NK-92 treated with Interleukin-12 subunit alpha and Interleukin-12 subunit beta, amount 100 ng/mL, for 24 hours (cell line): ENCODE data around the gene SLC24A3.
"Not testable (repeated sequence)": the region's sequence is repeated elsewhere in the genome, so short reads cannot be mapped to it uniquely, and the experiment has no call there.

Source experiments
- DNase-seq: peaks from one replicate; lab custom pipeline; 2025; lab: John Stamatoyannopoulos, UW

Gene SLC24A3

DNA sequence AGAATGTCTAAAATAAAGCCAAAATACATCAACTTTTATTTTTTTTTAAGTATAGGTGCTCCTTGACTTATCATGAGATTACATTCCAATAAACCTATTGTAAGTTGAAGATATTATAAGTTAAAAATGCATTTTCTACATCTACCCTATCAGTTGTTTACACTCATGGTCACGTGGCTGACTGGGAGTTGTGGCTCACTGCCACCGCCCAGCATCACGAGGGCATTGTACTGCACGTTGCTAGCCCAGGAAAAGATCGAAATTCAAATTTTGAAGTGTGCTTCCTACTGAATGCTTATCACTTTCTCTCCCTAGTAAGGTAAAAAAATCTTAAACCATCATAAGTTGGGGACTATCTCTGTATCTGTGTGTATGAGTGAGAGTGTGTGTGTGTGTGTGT lies 419.0 kb downstream of the SLC24A3 start:
- no peak for DNase-seq

DNA sequence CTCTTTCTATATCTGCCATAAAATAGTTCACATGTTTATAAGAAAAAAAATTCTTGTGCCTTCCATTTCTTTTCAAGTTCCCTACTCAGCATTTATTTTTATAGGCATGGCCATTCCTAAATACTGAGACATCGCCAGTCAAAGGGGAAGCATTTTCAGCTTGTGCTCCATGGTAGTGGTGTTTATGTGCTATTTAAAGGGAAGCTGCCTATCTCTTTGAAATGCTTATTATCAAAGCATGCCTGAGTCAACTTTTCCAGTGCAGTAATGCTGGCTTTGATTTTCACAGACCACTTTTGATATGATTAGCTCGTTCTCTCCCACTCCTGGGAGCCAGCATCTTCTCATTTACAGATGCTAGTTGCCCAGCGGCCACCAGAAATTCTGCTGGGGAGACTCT lies 421.5 kb downstream of the SLC24A3 start:
- DNase-seq = no peak

DNA sequence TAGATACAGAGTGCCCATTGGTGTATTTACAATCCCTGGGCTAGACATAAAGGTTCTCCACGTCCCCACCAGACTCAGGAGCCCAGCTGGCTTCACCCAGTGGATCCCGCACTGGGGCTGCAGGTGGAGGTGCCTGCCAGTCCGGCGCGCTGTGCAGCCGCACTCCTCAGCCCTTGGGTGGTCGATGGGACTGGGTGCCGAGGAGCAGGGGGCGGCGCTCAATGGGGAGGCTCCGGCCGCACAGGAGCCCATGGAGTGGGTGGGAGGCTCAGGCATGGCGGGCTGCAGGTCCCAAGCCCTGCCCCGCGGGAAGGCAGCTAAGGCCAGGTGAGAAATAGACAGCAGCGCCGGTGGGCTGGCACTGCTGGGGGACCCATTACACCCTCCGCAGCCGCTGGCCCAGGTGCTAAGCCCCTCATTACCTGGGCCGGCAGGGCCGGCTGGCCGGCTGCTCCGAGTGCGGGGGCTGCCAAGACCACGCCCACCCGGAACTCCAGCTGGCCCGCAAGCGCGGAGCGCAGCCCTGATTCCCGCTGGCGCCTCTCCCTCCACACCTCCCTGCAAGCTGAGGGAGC lies 427.1 kb downstream of the SLC24A3 start:
- DNase-seq = not testable (repeated sequence)

DNA sequence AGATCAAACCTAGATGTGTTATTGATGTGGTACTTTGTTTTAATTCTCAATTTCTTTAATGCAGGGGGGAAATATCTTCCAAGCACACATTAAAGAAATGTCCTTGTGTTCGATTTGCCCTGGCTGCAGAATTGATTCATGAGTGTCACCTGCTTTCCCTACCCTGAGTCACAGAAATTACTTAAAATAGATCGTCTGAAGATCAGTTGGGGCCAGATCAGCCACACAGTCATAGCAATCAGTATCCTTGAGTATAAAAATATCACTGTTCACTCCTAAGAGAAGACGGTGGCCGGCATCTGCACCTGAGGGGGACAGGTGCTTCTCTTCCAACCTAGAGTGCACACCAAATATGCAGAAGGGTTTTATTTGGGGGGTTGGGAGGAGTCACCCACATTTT lies 430.4 kb downstream of the SLC24A3 start:
- DNase-seq = no peak

DNA sequence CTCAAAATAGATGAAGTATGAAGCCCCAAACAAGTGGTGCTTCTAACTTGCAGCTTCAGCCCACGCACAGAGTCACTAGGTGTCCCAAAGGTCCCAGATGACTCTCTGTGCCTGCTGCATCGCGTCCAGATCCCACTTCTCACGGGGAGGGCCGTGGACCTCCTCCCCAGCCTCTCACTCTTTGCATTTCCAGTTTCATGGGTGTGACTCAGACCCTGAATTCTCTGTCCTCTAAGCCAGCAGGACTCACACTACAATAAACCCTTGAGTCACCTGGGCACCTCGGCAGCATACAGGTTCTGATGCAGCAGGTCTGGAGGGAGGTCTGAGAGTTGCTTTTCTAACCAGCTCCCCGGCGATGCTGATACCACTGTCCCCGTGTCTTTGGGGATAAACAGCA lies 431.6 kb downstream of the SLC24A3 start:
- no peak for DNase-seq

DNA sequence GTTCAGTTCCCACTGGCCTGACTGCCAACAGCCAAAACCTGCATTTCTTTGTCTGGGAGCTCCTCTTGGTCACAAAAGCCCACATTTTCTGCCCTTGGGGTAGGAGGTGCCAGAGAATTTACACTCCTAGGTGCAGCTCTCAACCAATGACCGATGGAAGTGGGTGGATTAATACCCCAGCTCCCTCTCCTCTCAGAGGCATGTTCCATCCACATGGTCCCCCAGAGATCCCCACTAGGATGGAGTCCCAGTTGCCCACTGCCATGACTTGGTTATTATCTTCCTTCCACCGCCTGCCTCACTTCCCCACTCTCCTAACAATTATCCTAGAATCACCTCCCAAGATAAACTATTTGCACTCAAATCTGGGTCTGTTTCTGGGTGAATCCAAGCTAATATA lies 434.5 kb downstream of the SLC24A3 start:
- DNase-seq = no peak

DNA sequence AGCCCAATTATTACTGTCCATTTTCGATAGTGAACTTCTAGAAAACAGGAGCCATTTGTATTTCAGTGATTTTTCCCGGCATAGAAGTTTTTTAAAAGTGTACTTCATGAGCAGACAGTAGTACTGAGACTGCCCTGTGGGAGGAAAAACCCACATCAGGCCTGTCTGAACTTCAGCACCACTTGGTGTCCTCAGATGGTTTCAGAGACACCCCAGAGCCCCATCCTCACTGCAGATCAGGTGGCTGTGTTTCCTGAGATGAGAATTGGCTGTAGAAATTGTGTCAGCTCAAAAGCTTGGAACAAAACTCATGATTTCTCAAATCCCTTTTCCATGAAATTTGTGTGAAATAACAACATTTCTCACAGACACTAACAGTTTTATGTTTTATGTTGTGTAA lies 435.6 kb downstream of the SLC24A3 start:
- no peak for DNase-seq

DNA sequence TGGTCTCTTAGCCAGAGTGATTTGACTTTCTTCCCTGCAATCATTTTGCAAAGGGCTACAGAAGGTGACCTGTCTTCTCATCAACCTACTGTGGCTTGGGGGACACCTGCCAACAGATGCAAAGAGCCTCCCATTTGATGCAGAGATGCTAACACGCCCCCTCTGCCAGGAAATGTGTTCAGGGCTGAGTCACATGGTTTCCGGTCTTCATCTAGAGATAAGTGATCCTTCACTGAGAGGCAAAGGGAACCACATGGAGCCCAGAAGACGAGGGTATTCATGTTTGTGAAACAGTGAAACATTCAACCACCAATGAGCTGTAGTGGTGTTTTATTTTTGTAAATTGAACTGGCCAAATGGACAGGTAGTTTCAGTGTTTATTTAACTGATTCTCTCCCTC lies 436.6 kb downstream of the SLC24A3 start:
- no peak for DNase-seq

DNA sequence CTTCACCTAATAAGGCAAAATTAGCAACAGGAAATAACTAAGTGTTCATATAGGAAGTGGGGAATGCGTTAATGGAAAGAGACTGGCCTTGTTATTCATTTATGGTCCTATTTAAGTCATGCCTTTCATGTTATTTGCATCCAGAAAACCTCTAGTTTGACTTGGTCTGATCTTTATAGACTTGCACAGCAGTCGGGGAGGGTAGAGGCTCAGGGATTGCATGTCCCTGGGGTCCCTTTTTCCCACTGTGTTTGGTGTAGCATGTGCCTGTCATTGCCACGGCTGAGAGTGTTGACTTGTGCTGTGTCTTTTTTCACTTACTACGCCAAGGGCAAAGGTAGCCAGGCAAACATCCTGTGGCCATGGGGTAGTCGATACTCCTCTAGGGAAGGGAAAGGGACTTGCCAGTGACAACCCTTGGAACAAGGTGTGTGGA lies 440.2 kb downstream of the SLC24A3 start:
- no peak for DNase-seq

DNA sequence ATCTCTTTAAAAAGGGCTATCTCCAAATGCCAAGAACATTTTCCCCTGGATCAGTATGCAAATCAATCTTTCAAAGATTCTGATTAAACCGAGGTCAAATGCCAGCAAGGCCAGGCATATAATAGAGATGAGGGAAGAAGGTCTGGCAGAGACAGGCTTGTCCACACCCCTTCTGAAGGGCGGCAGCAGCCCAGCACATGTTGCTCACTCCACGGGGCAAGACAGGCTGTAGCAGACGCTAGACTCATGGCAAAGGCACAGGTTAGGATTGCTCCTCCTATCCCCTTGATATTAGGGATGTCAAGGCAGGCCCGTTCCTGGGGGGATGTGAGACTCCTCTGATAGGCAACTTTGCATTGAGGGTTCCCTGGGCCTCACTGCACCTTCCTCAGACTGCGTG lies 440.9 kb downstream of the SLC24A3 start:
- no peak for DNase-seq

DNA sequence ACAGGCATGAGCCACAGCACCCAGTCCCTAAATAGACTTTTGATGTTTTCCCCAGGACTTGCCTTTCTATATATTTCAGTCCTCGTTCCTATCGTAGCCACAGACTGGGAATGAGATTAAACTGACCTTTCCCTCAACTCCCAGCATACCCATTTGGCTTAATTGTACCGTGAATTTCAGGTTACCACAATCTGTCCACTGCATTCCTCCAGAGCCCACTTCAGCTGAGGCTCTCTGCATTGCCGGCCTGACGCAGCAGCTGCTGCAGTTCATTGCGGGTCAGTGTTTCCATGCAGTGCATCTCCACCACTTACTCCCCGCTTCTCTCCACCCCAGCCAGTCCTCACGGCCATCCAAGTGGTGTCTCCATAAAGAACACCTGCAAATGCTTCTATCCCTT lies 442.5 kb downstream of the SLC24A3 start:
- DNase-seq = no peak

DNA sequence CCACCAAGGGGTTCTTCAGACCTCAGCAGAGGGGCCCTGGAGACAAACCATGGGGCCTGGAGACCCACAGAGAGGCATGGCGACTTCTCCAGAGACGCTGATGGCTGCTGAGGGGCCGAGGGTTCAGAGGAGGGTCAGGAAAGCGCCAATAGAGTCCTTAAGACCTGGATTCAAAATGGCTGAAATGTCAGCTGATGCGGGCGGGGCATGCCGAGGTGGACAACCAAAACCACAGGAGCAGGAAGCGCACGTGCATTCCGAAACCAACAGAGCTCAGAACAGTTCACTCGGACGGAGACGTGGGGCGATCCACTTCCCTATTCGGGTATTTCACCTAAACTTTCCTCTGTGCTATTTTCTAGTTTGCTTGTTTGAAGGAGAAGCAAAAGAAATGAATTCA lies 445.7 kb downstream of the SLC24A3 start:
- no peak for DNase-seq

DNA sequence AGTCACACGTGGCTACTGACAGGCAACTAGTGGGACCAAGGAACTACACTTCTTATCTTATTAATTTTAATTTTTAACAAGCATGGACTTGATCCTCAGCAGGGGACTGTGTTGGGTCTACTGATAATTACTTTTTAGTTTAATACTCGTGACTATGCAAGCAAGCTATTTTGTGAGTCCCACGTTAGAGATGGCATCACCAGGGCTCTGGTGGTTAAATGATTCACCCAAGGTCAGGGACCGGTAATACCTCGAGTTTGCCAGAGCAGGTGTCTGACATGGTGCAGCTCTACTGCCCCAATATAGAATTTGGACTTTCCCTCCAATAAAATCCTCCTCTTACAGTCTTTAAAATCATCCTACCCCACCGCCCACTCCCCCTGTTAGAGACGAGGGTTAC lies 447.0 kb downstream of the SLC24A3 start:
- DNase-seq = no peak

DNA sequence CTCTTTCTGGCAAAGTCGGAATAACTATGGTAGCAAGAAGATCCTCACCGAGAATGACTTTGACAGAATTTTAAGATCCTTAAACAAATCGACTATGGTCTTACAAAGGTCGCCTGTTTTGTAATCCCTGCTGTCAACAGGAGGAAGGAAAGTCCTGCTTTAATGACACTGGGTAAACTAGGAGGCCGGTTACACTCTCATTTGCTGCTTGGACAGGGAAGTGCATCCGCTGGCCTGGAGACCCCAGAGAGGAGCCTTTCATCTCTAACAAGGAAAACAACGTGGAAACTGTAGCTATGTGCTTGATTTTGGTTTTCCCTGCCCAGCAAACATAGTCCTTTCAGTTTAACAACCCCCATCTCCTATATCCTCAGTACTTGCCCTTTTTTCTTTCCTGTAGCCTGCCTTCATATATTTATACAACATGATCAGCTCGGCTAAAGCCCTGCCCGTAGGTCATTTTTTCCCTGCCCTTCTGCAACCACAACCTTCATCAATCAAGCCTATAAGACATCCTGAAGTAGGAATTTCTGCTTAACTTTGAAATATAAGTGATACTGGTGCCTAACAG lies 448.5 kb downstream of the SLC24A3 start:
- DNase-seq = no peak

DNA sequence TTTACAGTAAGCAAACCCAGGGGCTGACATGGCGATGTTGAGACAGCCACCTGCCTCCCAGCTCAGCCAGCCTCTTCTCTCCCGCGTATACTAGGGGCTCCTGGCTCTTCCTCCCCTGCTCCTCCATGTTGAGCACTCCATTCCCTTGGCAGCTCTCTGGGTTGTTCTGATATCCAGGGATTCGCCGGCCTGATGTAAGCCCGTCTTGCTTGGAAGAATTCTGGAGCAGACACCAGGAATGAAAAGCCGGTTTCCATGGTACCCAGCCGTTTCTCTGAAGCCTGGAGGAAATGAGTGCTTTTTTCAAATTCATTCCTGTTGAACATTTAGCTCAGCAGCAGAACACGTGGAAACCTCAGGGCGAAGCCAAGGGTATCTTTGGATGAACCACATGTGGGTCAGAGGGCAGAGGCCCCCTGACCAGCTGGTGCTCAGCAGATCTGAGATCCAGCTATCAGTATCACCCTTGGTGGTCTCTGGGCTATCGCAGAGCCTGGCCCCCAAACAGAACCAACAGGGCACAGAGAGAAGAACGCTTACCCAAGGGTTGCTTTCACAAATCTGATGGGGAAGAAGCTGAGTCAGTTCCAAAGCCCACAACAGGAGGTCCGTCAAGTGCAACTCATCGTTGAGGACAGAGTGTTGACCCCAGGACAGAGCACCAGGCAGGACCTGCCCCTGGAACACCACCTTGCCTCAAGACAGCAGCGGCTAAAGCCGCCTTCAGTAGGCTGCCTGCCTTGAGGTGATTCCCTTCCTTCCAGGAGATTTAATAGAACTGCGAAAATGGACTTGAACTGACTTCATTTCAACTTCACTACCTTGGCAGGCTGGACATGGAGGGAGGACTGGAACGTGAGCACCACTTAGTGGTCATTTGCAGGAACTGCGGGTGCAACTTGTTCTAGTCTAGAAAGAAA lies 449.5 kb downstream of the SLC24A3 start:
- peak; percentile 57 for DNase-seq

DNA sequence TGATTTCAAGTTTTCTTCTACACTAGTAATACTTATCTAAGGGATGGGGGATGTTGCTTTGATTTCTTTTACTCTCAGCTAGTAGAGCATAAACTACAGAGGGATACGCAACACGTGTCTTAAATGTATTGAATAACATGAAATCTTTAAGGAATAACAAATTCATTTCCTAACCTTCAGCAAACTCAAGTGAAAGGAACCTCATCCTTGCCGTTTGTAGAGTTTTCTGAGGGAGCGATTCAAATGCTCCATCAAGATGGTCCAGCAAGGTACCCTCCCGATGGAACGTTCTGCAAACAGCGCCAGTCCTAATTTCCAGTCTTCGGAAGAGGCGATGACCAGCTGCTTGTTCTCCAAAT lies 450.2 kb downstream of the SLC24A3 start:
- DNase-seq = no peak

DNA sequence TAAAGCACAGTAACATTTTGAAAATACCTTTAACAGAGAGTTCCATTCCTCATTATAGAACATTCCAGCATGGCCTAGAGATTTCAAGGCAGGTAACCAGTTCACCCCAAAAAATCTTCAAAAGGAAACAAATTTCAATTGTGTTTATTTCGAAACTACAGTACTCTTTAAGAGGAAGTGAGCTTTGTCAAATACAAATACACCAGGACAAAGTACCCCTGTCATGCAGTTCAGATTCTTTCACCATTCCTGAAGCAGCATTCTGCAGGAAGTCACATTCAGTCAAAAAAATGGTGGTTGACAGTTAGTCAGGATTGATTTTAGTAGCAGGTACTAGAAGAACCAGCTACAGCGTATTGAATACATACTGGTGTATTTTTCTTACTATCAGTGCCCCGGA lies 456.0 kb downstream of the SLC24A3 start:
- DNase-seq = no peak

DNA sequence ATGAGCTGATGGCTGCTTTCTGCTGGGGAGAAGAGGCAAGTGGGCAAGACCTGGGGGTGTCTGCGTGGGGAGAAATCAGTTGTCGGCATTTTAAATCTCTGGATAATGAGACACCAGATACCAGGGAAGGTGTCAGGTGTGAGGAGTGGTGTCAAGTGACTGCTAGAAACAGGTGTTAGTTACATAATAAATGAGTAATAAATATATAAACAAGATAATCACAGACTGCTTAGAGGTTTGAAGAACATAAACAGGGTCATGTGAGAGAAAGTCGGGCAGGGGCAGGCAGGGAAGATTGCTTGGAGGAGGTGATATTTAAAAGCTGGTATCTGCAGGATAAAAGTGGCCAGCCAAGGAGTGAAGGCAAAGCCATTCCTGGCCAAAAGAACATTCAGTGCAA lies 458.4 kb downstream of the SLC24A3 start:
- no peak for DNase-seq

DNA sequence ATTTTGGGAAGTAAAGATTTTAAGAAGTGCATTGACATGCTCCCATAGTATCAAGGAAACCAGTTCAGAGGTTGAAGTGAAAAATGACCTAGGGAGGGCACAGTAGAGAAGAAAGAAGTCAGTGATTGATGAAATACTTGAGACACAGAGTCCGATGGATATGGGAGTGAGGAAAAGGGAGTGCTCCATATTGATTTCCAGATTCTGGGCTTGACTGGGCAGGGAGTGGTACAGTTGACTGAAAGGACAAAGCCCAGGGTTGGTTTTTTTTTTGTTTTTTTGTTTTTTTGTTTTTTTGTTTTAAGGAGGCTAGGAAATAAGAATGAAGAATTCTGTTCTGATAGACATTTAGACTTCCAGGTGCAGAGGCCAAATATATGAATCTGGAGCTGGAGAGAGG lies 458.9 kb downstream of the SLC24A3 start:
- no peak for DNase-seq

DNA sequence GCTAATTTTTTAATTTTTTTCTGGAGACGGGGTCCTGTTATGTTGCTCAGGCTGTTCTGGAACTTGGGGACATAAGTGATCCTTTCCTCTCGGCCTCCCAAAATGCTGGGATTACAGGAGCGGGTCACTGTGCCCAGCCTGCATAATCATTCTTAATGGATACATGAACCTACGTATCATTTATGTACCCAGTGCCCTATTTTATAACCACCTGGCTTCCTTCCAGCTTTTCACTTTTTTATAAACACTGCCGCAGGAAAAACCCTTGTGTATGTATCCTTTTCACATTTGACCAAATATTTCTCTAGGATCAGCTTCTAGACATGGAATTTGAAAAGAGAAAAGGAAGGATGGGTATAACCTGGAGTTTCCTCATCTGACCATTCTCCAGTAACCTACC lies 460.1 kb downstream of the SLC24A3 start:
- DNase-seq = no peak

DNA sequence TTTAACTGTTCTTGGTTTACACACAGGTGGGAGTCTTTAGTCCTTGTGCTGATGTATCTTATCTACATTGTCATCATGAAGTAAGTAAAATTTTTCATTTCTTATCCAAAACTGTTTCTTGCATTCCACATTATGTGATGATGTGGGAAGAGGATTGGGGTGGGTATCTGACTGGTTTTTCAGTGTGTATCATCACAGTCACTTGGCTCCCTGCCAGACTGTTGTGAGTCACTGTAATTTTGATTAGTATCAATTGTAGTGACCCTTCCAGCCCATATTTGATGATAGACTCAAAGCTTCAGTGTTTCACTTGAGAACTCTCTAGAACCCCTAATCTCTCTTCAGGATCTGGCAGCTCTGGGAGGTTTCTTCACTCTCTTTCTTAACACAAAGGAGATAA lies 461.1 kb downstream of the SLC24A3 start:
- DNase-seq = no peak

DNA sequence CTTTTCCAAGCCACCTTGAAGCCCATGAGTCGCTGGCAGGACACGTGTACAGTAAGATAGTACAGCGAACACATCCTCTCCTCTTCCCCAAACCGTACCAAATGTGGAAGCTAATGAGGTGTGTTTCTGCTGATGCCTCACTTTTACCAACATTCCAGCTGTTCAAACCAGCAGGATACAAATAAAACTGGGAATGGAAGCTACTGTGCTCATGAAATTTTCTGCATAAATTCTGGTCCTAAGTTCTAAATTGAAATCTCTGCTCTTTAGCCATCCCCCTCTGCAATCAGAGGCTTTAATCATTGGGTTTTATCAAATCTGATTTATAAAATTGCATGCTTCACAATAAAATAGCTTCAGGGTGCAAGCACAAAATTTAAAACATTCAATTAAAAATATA lies 463.8 kb downstream of the SLC24A3 start:
- DNase-seq = no peak

DNA sequence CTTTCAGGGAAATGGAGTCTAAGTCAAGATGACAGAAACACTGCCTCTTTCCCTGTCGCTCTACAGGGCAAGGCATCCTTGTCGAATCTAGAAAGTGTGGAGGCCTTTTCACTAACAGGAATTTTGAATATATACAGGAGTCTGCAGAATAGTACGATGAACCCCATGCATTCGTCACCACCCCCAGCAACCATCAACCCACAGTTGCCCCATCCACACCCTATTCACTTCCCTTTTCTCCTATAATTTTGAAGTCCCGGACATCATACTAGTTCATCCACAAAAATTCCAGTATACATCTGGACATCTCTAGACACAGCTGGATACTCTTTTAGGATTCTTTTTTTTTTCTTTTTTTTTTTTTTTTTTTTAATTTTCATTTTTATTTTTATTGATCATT lies 464.9 kb downstream of the SLC24A3 start:
- DNase-seq = no peak

DNA sequence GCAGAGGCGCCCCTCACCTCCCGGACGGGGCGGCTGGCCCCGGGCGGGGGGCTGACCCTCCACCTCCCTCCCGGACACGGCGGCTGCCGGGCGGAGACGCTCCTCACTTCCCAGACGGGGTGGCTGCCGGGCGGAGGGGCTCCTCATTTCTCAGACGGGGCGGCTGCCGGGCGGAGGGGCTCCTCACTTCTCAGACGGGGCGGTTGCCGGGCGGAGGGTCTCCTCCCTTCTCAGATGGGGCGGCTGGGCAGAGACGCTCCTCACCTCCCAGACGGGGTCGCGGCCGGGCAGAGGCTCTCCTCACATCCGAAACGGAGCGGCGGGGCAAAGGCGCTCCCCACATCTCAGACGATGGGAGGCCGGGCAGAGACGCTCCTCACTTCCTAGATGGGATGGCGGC lies 466.1 kb downstream of the SLC24A3 start:
- not testable (repeated sequence) for DNase-seq
